Erythroblast (primary cell): ENCODE data around the gene MMADHC.

Experiments used
- DNase-seq, 2 experiments: peaks; one replicate each; lab custom pipeline; 2025; lab: John Stamatoyannopoulos, UW
- GATA1 ChIP-seq: IDR thresholded peaks from 2 replicates; pipeline ENCODE4 v1.6.1; 2011; ENCODE audit warnings: low read depth, mild to moderate bottlenecking, control low read depth, low read length, moderate library complexity
- POLR2A ChIP-seq: IDR thresholded peaks from 2 replicates; pipeline ENCODE4 v1.6.1; 2011; ENCODE audit warnings: mild to moderate bottlenecking, low read length

Gene MMADHC

GRCh38 chr2:149587220-149587949, at the start of gene MMADHC:
TSS of gene MMADHC (minus strand) at chr2:149587775. CDS start at chr2:149587097, 678 bp downstream.
- peak; percentile 96 for DNase-seq
- no peak for TF ChIP-seq GATA1
- peak; percentile 98 for TF ChIP-seq POLR2A

GRCh38 chr2:149634103-149634502, 46.5 kb upstream of the MMADHC start:
- TF ChIP-seq POLR2A, result no peak
- no peak for TF ChIP-seq GATA1
- DNase-seq, result no peak

- no peak for DNase-seq
- TF ChIP-seq GATA1 (no peak), POLR2A (no peak)
These were observed 42.9 kb upstream of the MMADHC start for GRCh38 chr2:149630445-149630844.

GRCh38 chr2:149629026-149629425, 41.5 kb upstream of the MMADHC start:
- no peak for DNase-seq
- TF ChIP-seq GATA1 (no peak), POLR2A (no peak)

- no peak for TF ChIP-seq POLR2A
- no peak for TF ChIP-seq GATA1
- DNase-seq, result no peak
These were observed 39.7 kb upstream of the MMADHC start for GRCh38 chr2:149627111-149627801.

- no peak for TF ChIP-seq GATA1
- no peak for TF ChIP-seq POLR2A
- DNase-seq, result no peak
These were observed 38.1 kb upstream of the MMADHC start for GRCh38 chr2:149625671-149626070.

- DNase-seq, result no peak
- TF ChIP-seq POLR2A (no peak), GATA1 (no peak)
These were observed 37.7 kb upstream of the MMADHC start for GRCh38 chr2:149625271-149625670.

GRCh38 chr2:149622343-149622742, 34.8 kb upstream of the MMADHC start:
- TF ChIP-seq GATA1 (no peak), POLR2A (no peak)
- no peak for DNase-seq

- no peak for DNase-seq
- TF ChIP-seq GATA1 (no peak), POLR2A (no peak)
These were observed 29.9 kb upstream of the MMADHC start for GRCh38 chr2:149617476-149617875.

GRCh38 chr2:149616681-149617456, 29.3 kb upstream of the MMADHC start:
- DNase-seq, result no peak
- TF ChIP-seq GATA1, result no peak
- TF ChIP-seq POLR2A, result no peak

GRCh38 chr2:149613704-149614103, 26.1 kb upstream of the MMADHC start:
- DNase-seq, result no peak
- TF ChIP-seq GATA1 (no peak), POLR2A (no peak)

GRCh38 chr2:149612122-149612521, 24.5 kb upstream of the MMADHC start:
- TF ChIP-seq POLR2A (no peak), GATA1 (no peak)
- no peak for DNase-seq

GRCh38 chr2:149611100-149611820, 23.7 kb upstream of the MMADHC start:
- TF ChIP-seq POLR2A (no peak), GATA1 (no peak)
- no peak for DNase-seq
